Heart right ventricle (tissue), 16 donors: ENCODE measurements around the gene NLRP1. TPM values are rescaled to one million over a fixed set of nuclear protein-coding genes. Genes with fewer than 3 reads are reported as not detected.
A peak's percentile ranks its signal among the peaks of the same experiment; 100 is the strongest.

Source experiments
- ATAC-seq, 8 donors: fragments of 200-7000 bp; cut with Tn5 transposase; one replicate each; pipeline ENCODE4 v1.9.1; 2020; ENCODE audit warnings: mild to moderate bottlenecking in 8 of 8, moderate library complexity in 8 of 8, moderate number of reproducible peaks in 1 of 8
- DNase-seq, 2 donors: peaks; one replicate each; pipeline ENCODE4 v3.0.0-alpha.2; 2020
- H3K27ac ChIP-seq, 10 donors: fragments of 200-600 bp; sonication (generic) in 2 of 10; one replicate each; pipeline versions ENCODE4 v1.5.0 to v1.8.0; 2020 to 2022; ENCODE audit warnings: mild to moderate bottlenecking in 3 of 10
- H3K27me3 ChIP-seq, 7 donors: fragments of 200-600 bp; one replicate each; pipeline ENCODE4 v1.8.0; 2021 to 2022; ENCODE audit warnings: mild to moderate bottlenecking in 2 of 7
- H3K36me3 ChIP-seq, 9 donors: fragments of 200-600 bp; sonication (generic) in 1 of 9; one replicate each; pipeline versions ENCODE4 v1.5.0 to v1.8.0; 2020 to 2022; ENCODE audit warnings: mild to moderate bottlenecking in 2 of 9
- H3K4me1 ChIP-seq, 9 donors: fragments of 200-600 bp; sonication (generic) in 1 of 9; one replicate each; pipeline versions ENCODE4 v1.5.0 to v1.8.0; 2020 to 2022; ENCODE audit warnings: mild to moderate bottlenecking in 4 of 9
- H3K4me3 ChIP-seq, 10 donors: fragments of 200-600 bp; sonication (generic) in 2 of 10; one replicate each; pipeline versions ENCODE4 v1.5.0 to v1.8.0; 2020 to 2022; ENCODE audit warnings: mild to moderate bottlenecking in 7 of 10, moderate library complexity in 2 of 10
- H3K9me3 ChIP-seq, 11 donors: fragments of 200-600 bp in 10 of 11; sonication (generic) in 2 of 11; one replicate each; pipeline versions ENCODE4 v1.5.0 to v1.8.0; 2013 to 2022; ENCODE audit warnings: mild to moderate bottlenecking in 2 of 11, control low read depth in 1 of 11, moderate library complexity in 1 of 11
- CTCF ChIP-seq, 9 donors: fragments of 200-600 bp; sonication (generic) in 2 of 9; IDR thresholded peaks; one replicate each; pipeline versions ENCODE4 v1.5.0 to v1.8.0; 2021 to 2022; ENCODE audit warnings: antibody characterized with exemption in 9 of 9, mild to moderate bottlenecking in 5 of 9, moderate library complexity in 1 of 9
- WGBS, 2 donors: extraction: QIAGEN DNeasy Blood & Tissue Kit; methylation state at CpG; one replicate each; pipeline ENCODE4 v1.1.7; 2013; ENCODE audit warnings: inconsistent platforms in 1 of 2; 5-methylcytosine and 5-hydroxymethylcytosine counted together
- intact Hi-C, 10 donors: fragments of 100-400 bp; cut with DNase I; formaldehyde crosslinking; loops; one replicate each; pipeline versions ENCODE4 v1.11.1 to v1.14.2; 2022
- polyA plus RNA-seq, 2 donors: library from polyadenylated mRNA; stranded (reverse); fragments of 200-250 nt; gene quantifications; one replicate each; pipeline ENCODE4 v1.2.3, GENCODE V29; 2013
- total RNA-seq, 10 donors: library from RNA; stranded (reverse); fragmentation: NEBNext Ultra II Directional in 3 of 10; extraction: Animal tissue kit (Norgen Biotek cat#: 25700) in 3 of 10; gene quantifications; one replicate each; pipeline versions ENCODE4 v1.2.1 to v1.2.4, GENCODE V29; 2021 to 2023
- donor health status: Arrhythmogenic right ventricular cardiomyopathy.
- donor health status: ischemic (EF 13 %, LVEDD 7.1; RV severe dilation, severe dysfunction).
- donor health status: healthy with polysubstance abuse.
- donor health status: DM: no; HTN: yes; CAD: no.
- donor health status: DM: no; HTN: no; CAD: no.
- donor health status: ischemic (EF 25% LVEDD 6.9; RV normal size, moderate dysfunction).
- donor health status: ischemic (EF 25% LVEDD 5.7; RV mildly dilated, moderate dysfunction).
- donor health status: healthy.
- donor health status: DM: yes; HTN: yes; CAD: no.
- donor health status: Ischemic cardiomyopathy.
- donor health status: ischemic (EF 35%, LVEDD 5.7; RV mildly dilated, moderate dysfunction).
- donor health status: nonischemic (EF 11% LVEDD 7.7; RV severe dilation, severe dysfunction).
- donor health status: DM: yes; HTN: yes; CAD: no.
- donor health status: PGD.
- donor health status: ischemic (EF 29% LVEDD 5.4; RV normal size, mild dysfunction).
- donor health status: nonischemic (EF 23%, LVEDD 6.1; RV moderate dilation, normal function).

Gene NLRP1
- total and polyA plus RNA-seq, 12 donors: 4.9 to 34.3 (median 7.6) TPM

- ATAC-seq (no peak), DNase-seq (no peak)
- H3K4me1 ChIP-seq: peaks cover 0 to 7% (median 4%) of the 10 kb centered on the region in 9 donors
- H3K27ac ChIP-seq: no peak overlapping the region
- intact Hi-C loops: no loop called here
- 92 to 93% methylated on average over 2 of the region's 2 CpGs for WGBS, 2 donors
- H3K27me3 ChIP-seq: no peaks in the 10 kb centered on the region
- H3K36me3 ChIP-seq: peaks cover 4 to 81% (median 45%) of the 10 kb centered on the region in 9 donors
- TF ChIP-seq CTCF (IDR thresholded peaks at IDR 0.05): no peak
- peaks cover 0 to 4% (median 0%) of the 10 kb centered on the region in 11 donors for H3K9me3 ChIP-seq
- H3K4me3 ChIP-seq: no peak overlapping the region
Observed at GRCh38 chr17:5473906-5474305, 110.4 kb downstream of the NLRP1 start.

GRCh38 chr17:5472511-5472910, 111.8 kb downstream of the NLRP1 start:
- no peak overlapping the region for H3K4me3 ChIP-seq
- peaks cover 0 to 13% (median 10%) of the 10 kb centered on the region in 9 donors for H3K4me1 ChIP-seq
- TF ChIP-seq CTCF (IDR thresholded peaks at IDR 0.05): no peak
- peaks cover 0 to 68% (median 33%) of the 10 kb centered on the region in 9 donors for H3K36me3 ChIP-seq
- intact Hi-C loops: no loop called here
- no peak for DNase-seq
- no peak for ATAC-seq
- H3K9me3 ChIP-seq: no peaks in the 10 kb centered on the region
- H3K27me3 ChIP-seq: no peaks in the 10 kb centered on the region
- WGBS, 2 donors: 87 to 92% methylated on average over 3 of the region's 3 CpGs
- H3K27ac ChIP-seq: no peak overlapping the region

GRCh38 chr17:5468075-5468473, 116.2 kb downstream of the NLRP1 start:
- ATAC-seq (peak in 6 of 8 donors; percentile 8 to 44 (median 12)), DNase-seq (no peak)
- WGBS, 2 donors: 1% methylated on average over 17 of the region's 17 CpGs
- intact Hi-C loops: no loop called here
- no peak for TF ChIP-seq CTCF (IDR thresholded peaks at IDR 0.05)
- peaks cover 0 to 23% (median 4%) of the 10 kb centered on the region in 9 donors for H3K36me3 ChIP-seq
- H3K27ac ChIP-seq: peak overlapping the region in 8 of 10 donors; percentile 81 to 87 (median 83)
- H3K4me1 ChIP-seq: peaks cover 0 to 26% (median 22%) of the 10 kb centered on the region in 9 donors
- H3K9me3 ChIP-seq: no peaks in the 10 kb centered on the region
- no peaks in the 10 kb centered on the region for H3K27me3 ChIP-seq
- H3K4me3 ChIP-seq: peak overlapping the region; percentile 68 to 98 (median 88)

GRCh38 chr17:5467416-5467815, 116.9 kb downstream of the NLRP1 start:
- Histone ChIP-seq H3K27ac (no peak overlapping the region), H3K27me3 (no peaks in the 10 kb centered on the region), H3K4me3 (peak overlapping the region in 9 of 10 donors; percentile 68 to 98 (median 89)), H3K36me3 (peaks cover 0 to 19% (median 4%) of the 10 kb centered on the region in 9 donors), H3K4me1 (peaks cover 0 to 31% (median 22%) of the 10 kb centered on the region in 9 donors), H3K9me3 (no peaks in the 10 kb centered on the region)
- no peak for DNase-seq
- ATAC-seq: no peak
- no peak for TF ChIP-seq CTCF (IDR thresholded peaks at IDR 0.05)
- intact Hi-C loops: no loop called here
- 2 to 9% methylated on average over 8 of the region's 8 CpGs for WGBS, 2 donors
